IPS-NIHi11 (cell line): ENCODE results near the gene C12orf76.
"Not testable (repeated sequence)": the region's sequence is repeated elsewhere in the genome, so short reads cannot be mapped to it uniquely, and the experiment has no call there.

Experiments used
- DNase-seq: peaks from one replicate; pipeline ENCODE4 v3.0.0; 2012; ENCODE audit warnings: mixed read lengths, low spot score

Gene C12orf76, protein sequence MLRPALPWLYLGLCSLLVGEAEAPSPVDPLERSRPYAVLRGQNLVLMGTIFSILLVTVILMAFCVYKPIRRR

DNA sequence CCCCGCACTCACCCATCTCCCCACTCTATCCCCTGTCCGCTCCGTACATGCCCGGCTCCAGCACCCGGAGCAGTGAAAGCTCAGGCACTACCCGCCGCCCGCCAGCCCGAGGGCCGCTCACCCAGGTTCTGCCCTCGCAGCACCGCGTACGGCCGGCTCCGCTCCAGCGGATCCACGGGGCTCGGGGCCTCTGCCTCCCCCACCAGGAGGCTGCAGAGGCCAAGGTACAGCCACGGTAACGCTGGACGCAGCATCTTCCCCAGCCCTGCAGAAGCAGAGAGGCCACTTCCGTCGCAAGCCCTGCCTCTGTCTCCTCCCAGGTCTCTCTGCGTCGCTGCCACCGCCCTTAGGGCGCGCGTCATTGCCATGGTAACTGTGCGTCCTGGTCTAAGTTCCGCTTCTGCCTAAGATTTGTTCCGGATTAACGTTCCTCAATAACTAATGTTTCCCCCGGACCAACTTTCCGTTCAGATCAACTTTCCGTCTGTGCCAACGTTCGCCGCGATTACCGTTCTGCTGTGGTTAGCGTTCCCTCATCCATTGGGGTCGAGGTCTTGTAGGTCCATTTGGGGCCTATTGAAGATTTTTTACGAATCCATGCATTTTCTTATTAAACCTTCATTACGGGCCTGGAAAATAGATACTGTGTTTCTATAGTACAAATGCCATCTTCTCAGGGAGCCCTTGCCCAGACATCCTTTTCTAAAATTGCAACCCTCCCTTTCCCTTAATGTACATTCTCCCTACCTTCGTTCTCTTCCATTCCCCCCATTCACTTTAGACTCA lies at the start of gene C12orf76:
Gene C12orf76, minus strand, starts transcription at position 281 of the 786 bp plus-strand sequence. Its CDS starts 27 bp downstream, at position 254.
- DNase-seq: peak; percentile 93

DNA sequence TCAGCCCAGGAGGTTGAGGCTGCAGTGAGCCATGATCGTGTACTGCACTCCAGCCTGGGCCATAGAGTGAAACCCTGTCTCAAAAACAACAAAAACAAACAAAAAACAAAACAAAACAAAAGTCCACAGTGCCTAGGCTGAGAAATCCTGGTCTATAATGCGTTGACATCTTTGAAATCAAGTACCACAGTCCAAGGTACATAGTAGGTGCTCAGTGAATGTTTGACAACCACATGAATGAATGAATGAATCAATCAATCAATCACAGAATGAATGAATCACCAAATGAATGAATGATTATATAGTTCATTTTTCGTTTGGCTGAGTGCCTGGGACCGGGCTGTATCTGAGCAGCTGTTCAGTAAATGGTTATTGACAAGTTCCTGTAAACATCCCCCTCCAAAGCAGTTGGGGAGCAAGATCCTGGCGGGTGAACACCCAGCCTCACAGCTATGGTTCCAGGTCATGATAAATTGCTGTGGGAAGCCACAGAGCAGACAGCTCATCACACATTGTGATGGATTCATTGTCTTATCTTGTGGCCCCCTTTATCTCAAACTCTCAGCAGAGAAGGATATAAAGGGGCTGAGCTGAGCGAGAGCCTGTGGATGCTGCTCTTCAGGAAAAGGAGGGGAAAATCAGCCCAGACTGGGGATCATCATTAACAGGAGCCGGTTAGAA lies 45.4 kb upstream of the C12orf76 start:
- no peak for DNase-seq

DNA sequence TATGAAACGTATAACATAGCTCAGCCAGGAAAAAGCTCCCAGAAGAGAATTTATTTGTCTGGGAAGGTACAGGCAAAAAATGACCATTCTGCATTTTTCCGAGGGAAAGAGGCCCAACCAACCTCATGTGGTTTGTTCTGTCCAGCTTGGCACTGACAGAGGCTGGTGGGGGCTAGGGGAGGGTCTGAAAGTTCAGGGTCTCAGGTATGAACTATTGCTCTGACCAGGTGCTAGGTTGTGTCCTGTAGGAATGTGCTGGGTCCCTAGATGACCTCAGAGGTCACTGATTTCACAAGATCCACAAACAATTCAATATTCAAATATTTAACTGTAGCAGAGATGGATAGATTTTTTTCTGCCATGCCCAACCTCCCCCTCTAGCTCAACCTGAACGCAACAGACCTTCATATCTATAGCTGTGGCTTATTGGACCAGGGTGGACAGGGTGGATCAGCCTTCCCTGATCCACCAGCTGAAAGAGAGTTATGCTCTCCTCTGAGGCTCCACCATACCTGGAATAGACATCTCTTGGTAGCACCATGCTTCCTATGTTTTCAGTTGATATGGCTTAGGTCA lies 42.9 kb upstream of the C12orf76 start:
- DNase-seq: no peak

DNA sequence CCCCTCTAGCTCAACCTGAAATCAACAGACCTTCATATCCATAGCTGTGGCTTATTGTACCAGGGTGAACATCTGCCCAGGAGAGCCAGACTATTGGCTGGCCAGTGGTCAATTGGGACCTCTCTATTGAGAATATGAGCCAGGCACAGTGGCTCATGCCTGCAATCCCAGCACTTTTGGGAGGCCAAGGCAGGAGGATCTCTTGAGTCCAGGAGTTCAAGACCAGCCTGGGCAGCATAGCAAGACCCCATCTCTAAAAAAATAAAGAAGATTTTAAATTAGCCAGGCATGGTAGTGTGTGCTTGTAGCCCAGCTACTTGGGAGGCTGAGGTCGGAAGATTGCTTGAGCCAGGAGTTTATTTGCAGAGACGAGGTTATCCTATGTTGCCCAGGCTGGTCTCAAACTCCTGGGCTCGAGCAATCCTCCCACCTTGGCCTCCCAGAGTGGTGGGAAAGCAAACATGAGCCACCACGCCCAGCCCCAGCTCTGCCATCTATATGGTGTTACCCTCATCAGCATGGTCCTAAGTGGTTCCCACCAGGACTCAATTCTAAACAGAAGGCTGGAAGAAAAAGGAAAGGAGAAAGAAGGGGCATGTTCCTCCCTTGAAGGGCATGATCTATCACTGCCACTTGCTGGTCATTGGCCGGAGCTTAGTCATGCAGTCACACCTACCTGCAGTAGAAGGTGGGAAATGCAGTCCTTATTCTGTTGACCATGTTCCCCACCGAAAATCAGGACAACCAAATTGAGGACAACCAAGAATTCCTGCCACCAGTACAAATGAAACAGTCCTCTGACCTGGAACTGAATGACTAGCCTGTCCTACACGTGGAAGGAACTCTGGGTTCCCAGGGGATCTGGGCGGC lies 42.2 kb upstream of the C12orf76 start:
- no peak for DNase-seq

DNA sequence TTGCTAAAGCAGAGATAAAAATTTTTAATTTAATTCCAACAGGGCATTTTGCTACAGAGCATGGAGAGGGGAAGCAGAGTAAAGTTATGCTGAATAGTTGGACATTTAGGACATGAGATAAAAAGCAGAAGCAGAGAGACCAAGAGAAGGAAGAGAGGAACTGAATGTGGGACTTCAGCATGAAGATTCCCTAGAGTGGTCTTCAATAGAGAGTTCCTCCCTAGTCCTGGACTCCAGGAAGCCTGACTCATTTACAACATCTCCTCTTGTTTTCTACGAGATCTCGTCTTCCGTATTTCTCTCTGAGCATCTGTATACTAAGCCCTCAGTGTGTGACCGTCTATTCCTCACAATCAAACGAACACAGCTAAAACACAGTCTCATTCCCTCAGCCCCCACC lies 40.6 kb upstream of the C12orf76 start:
- no peak for DNase-seq

DNA sequence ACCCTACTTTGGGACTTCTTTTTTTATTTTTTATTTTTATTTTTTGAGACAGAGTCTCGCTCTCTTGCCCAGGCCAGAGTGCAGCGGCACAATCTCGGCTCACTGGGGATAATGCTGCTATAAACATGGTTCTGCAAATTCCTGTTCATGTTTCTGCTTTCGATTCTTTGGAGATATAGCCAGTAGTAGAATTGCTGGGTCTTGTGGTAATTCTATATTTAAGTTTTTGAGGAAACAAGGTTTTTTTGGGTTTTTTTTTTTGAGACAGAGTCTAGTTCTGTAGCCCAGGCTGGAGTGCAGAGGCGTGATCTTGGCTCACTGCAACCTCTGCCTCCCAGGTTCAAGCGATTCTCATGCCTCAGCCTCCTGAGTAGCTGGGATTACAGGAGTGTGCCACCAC lies 39.9 kb upstream of the C12orf76 start:
- DNase-seq: not testable (repeated sequence)

DNA sequence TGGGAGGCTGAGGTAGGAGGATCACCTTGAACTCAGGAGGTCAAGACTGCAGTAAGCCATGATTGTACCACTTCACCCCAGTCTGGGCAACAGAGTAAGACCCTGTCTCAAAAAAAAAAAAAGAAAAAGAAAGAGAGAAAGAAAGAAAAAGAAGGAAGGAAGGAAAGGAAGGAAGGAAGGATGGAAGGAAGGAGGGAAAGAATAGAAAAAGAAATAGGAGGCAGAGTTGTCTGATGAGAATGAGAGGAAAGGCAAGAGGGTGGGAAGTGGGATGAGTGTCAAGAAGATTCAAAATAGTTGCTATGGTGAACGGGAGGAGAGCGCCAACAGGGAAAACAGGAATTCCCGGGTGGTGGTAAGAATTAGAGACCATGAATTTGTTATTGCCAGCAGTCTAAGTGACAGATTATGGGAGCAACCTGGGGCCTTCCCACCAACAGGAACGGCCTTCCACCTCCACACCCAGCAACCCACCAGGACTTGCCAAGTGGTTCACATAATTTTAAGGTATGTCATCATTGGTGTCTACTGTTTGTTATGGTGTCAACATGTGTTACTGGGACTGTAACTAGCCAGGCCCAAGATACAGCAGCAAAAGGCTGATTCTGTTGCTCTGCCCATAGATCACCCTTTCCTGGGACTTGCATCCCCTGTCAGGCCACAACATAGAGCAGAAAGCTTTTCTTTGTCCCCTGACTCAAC lies 36.1 kb upstream of the C12orf76 start:
- no peak for DNase-seq

DNA sequence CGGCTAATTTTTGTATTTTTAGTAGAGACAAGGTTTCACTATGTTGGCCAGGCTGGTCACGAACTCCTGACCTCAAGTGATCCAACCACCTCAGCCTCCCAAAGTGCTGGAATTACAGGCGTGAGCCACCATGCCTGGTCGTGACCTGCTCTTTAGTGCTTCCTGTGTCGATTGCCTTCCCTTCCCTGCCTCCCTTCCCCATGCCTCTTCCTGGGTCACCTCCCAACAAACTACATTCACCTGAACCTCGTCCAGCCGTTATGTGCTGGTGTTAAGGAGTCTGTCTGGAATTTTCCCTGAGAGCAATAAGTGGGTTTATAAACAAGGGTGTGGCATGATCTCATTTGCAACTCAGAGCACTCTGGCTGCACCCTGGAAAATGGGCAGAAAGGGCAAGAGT lies 32.1 kb upstream of the C12orf76 start:
- no peak for DNase-seq

DNA sequence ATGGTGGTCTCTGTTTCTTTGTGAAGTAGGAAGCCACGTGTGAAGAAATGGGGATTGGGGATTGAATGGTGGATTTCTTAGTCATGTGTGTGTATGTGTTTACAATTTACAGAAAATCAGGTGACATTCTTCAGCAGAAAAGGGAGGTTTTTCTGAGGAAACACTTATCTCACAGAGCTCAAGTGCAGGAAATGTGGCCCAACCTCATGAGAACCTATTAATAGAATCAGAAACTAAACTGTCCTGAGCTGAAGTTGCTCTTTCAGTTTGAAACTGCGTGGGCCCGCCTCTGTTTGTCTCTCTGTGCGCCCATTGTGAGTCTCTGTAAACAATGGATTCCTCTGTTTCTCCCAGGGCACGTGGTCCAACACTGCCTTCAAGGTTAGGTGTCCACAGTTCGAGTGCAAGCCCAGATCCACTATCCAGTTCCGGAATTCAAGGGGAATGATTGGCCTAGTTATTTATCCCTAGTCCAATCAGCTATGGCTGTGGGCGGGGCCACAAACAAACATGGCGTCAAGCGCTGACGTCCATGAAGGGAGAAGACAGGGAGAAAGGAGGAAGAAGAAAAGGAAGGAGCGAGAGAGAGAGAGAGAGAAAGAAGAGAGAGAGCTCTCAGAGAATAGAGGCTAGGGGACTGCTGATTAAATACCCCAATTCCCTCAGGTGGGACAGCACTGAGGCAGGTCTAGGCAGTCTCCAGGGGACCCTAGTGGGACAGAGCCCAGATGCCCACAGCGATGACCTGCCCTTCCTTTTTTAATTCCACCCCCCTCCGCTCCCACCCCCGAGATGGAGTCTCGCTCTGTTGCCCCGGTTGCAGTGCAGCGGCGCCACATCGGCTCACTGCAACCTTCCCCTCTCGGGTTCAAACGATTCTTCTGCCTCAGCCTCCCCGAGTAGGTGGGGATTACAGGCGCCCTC lies 31.4 kb upstream of the C12orf76 start:
- DNase-seq: peak; percentile 27

DNA sequence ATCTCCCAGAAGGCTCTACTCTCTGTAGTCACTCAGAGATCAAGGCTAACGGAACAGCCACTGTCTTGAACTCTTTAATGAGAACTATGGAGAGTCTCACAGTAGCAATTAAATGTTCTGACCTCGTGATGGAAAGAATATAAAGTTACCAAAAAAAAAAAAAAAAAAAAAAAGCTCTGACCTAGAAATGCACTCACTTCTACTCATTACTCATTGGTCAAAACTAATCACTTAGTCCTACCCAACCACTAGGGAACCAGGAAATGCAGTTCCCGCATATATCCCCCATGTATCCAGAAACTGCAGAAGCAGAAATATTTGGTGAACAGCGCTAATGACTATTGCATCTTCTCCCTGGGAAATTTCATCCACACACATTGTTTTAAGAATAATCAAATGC lies 29.5 kb upstream of the C12orf76 start:
- no peak for DNase-seq

DNA sequence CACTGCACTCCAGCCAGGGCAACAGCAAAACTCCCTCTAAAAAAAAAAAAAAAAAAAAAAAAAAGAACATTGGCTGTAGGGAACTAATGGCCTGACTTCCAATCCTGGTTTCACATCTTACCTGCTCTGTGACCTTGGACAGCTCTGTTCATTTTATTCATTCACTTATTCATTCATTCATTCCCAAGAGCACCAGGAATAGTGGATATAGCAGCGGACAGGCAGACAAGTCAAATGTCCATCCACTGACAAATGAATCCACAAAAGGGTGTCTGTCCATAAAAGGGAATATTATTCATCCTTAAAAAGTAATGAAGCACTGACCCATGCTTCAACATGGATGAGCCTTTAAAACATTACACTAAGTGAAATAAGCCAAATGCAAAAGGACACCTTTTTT lies 27.6 kb upstream of the C12orf76 start:
- DNase-seq: no peak

DNA sequence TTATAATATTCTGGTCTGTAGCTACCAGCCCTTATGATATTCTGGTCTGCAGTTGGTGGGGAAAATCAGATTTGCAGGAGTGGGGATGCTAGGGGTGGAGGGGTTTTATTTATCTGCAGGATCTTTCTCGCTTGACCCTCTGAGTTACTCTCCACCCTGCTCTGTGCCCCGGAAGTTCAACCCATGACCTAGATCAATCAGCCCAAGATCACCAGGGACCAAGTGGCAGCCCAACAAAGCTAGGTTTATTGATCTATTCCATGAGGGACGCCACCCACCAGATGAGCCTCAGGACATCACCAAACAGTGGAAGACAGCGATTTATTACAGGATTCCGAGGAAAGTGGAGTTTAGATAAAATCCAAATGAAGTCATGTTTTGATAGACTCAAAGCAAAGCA lies 25.8 kb upstream of the C12orf76 start:
- no peak for DNase-seq

DNA sequence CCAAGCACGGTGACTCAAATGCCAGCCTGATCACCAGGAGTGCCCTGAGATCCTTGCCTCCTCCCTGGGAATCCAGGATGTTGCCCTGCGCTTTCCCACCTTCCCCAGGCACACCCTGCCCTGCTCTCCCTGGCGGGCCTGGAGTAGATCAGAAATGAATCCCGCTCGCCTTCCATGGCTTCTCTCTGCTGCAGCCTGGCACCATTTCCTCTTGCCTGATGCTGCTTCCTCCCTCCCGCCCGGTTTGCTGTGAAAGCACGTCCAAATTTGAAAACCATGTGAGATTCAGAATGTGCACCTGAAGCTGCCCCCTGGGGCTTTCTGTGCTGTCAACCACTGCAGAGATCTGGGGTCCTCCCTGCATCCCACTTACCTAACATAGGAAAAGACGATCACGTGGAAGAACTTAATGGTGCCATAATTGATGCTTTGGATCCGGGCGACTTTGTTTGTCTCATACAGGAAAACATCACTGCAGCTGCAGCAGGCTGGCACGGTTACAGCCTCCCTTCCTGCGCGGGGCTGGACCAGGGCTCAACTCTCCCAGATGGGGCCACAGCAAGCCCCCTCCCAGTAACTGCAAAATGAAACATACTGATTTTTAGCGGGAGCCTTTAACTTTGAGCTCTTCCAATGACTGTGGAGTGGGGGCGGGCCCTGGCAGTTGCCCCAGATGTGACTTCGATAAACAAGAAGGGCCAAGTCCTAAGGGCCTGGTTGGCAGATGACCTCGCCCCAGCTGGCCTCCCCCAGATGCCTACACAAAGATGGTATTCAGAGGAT lies 24.9 kb upstream of the C12orf76 start:
- DNase-seq: peak; percentile 26

DNA sequence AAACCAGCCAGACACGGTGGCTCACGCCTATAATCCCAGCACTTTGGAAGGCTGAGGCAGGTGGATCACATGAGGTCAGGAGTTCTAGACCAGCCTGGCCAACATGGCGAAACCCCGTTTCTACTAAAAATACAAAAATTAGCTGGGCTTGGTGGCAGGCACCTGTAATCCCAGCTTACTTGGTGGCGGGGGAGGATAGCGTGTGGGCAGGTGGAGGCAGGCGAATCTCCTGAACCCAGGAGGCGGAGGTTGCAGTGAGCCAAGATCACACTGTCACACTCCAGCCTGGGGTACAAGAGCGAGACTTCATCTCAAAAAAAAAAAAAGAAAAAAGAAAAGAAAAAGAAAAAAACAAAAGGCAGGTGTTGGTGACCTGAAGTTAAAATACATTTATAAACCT lies 24.3 kb upstream of the C12orf76 start:
- DNase-seq: not testable (repeated sequence)

DNA sequence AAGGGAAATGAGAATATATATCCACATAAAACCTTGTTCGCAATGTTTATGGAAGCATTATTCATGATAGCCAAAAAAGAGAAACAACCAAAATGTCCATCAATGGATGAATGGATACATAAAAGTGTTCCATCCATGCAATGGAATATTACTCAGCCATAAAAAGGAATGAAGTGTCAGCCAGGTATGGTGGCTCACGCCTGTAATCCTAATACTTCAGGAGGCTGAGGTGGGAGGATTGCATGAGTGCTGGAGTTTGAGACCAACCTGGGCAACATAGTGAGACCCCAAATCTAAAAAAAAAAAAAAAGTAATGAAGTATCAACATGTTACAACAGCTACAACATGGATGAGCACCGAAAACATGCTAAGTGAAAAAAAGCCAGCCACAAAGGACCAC lies 23.6 kb upstream of the C12orf76 start:
- no peak for DNase-seq

DNA sequence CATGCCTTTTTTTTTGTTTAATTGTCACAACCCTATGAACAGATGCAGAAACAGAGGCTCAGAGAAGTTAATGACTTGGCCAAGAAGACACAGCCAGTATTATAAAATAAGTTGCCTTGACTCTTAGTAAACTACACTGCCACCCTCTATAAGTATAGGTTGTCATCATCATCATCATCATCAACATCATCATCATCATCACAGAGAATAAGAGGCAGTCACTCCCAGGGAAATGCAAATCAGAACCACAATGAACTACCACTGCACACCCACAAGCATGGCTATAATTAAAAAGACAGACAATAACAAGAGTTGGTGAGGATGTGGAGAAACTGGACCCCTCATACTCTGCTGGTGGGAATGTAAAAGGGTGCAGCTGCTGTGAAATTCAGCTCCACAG lies 23.2 kb upstream of the C12orf76 start:
- no peak for DNase-seq

DNA sequence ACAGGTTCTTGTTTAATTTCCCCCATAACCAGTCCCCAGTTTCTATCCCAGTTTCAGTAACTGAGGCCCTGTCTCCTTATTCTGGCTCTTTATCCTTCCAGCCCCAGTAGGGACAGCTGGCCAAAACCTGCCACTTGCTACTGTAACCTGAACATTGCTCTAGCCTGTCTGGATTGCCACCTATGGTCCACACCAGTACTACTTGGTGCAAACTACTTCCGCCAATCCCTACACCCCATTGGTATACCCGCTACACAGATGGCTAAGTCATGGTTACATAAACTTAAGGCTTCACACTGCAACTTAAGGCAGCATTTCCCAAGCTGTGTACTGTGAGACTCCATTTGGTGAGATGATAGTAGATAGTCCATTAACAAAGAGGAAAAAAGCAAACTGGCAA lies 20.3 kb upstream of the C12orf76 start:
- DNase-seq: no peak

DNA sequence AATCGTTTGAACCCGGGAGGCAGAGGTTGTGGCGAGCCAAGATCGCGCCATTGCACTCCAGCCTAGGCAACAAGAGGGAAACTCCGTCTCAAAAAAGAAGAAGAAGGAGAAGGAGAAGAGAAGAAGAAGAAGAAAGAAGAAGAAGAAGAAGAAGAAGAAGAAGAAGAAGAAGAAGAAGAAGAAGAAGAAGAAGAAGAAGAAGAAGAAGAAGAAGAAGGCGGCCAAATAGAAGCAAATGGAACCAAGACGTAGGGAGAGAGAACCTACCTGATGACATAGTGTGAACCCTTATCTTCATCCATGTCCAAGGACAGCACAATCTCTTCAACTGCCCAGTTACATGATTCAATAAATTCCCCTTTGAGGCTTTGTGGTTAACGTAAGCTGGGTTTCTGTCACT lies 19.8 kb upstream of the C12orf76 start:
- not testable (repeated sequence) for DNase-seq

DNA sequence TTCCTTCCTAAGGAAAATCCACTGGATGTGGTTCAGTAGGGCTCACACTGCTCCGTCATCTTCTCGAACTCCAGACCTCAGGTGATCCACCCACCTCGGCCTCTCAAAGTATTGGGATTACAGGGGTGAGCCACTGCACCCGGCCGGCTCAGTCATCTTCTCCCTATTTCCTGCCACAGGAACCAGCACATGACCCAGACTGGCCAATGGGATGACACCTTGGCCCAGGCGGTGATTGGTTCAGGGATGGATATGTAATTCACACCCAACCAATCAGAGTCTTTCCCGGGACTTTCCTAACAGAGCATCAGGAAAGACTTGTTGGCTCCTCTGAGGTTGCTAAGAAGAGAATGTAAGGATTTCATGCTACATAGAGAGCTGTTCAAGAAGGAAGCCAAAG lies 19.2 kb upstream of the C12orf76 start:
- DNase-seq: no peak

DNA sequence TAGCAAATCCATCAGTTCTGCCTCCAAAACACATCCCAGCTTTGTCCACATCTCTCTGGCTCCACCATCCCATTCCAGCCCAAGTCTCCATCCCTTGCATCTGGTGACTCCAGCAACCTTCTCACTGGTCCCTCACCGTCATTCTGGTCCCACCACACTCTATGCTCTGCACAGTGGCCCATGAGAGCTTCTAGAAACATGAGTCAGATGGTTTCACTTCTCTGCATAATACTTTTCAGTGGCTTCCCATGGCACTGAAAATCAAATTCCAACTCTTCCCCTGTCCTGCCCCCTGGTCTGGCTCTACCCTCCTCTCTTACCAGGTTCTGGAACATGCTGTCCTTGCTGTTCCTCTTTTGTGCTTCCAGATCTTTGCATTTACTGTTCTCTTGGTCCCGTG lies 17.2 kb upstream of the C12orf76 start:
- no peak for DNase-seq
